Right forelimb (tissue), 1 donor: ENCODE results near the gene ABCF2.

Source experiments
- DNase-seq: peaks from one replicate; pipeline ENCODE4 v3.0.0-alpha.2; 2018

ABCF2 gene

DNA sequence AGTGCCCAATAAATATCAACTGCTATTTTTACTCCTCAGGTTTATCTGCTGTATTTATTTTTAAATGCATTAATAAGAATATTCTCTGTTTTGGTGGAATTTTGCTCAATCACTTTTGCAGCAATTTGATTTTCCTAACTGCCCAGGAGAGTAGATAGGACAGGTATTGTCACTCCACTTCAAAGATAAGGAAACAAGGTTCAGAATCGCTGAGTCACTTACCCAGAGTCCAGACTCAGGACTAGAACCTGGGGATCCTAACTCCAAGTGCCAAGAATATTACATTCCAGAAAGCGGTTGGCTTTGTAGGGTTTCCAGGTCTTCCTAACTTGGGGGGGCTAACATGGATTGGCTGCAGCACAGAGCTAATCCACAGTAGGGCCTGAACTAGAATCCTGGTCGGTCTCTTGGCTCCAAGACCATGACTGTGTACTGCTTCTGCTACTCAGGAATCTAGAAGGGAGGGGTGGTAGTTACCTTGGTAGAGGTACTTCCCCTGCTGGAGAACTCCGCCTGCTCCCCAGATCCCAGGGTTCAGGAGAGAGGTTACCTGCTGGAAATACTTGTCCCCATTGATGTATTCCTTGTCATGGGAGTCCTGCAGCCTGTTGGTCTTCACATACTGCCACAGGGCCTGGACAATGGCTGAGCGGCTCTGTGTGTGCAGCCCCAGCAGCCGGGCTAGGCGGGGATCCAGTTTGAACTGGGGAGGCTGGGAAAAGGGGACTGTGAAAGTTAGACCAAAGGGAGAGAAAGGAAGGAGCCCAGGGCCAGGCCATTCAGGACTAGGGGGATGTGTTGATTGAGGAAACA, 14.1 kb upstream of the ABCF2 start:
- DNase-seq: peak; percentile 21

DNA sequence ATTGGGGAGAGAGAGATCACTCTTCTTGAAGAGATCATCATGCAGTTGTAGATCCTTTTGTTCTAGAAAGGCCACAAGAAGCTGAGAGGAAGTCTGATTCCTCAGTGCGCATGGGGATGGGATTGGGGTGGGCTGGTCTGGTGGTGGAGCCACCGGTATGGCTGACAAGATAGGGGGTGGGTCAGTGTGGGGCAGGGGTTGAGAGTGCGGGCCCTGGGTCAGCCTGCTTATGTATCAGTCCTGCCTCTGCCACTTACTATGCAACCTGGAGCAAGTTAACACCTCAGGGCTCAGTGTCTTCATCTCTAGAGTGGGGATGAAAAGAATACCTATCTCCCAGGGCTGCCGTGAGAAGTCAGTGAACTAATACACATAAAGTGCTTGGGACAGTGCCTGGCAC, 13.5 kb upstream of the ABCF2 start:
- no peak for DNase-seq

DNA sequence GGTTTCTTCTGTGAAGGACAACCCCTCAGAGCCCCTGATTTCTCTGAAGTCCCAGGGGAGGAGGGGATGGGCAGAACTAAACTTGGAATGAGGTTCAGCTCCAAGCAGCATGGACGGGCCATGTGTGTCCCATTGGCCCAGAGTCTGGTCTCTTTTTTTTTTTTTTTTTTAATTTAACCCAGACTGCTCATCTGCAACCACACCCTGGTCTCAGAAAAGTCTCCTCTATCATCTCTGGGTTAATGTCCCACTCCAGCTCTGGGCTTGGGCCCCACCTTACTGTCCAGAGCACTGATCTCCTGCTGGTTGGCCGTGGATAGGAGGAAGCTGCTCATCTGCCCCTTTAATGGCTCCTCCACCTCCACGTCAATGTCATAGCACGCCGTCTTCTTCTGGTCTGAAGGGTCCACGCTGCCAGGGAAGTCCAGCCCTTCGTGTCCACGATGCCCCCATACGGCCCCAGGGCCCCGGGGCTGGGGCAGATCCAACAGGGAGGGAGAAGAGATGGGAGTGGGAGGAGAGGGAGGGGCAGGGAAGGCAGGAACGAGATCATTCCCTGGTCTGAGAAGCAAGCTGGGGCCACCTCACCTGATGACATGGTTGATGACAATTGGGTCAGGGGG, 12.9 kb upstream of the ABCF2 start:
- peak; percentile 41 for DNase-seq

DNA sequence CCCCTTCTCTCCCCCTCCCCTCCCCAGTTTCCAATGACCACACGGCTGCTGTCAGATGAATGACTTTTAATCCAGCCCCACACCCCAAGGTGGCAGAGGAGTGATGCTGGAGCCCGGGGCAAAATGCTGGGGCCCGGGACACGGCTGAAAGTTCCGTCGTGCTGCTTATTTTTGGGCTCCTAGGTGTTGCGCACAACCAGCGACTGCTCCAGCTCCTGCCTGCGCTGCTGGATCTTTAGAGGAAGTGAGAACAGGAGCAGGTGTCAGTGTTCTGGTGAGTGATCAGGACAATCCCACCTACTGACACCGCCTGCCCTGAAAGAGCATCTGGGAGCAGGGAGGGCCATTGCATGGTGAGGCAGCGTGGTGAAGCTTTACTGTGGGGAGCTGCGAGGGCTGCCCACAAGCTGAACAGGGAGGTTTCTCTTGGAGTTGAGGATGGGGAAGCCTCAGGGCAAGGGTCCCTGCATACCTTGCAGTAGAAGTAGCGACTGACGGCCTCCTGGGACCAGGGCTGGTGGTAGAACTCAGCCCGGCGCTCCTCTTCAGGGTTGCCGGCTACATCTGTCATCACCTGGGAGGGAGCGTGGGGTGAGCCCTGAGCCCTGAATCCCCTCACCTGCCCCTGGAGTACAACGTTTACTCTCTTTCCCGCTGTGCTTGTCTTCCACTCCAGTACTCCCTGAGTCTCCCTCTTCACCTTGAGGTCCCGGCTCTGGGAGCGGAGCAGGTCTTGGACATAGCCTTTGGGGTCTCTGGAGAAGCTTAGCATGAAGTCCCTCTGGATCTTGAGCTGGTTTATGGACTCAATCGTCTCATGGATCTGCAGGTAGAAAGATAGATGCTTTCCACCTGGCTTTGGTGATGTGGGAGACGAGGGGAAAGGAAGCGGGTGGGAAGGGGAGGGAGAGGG, 12.2 kb upstream of the ABCF2 start:
- DNase-seq: peak; percentile 33

DNA sequence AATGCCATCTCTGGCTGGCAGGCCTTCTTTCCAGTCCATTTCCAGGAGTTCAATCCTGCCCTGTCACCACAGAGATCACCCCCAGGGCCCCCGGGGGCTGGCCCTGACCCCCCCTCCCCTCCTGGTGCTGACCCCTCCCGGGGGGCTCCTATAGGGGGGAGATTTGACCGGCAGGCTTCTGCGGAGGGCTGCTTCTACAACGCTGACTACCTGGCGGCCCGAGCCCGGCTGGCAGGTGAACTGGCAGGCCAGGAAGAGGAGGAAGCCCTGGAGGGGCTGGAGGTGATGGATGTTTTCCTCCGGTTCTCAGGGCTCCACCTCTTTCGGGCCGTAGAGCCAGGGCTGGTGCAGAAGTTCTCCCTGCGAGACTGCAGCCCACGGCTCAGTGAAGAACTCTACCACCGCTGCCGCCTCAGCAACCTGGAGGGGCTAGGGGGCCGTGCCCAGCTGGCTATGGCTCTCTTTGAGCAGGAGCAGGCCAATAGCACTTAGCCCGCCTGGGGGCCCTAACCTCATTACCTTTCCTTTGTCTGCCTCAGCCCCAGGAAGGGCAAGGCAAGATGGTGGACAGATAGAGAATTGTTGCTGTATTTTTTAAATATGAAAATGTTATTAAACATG, 11.3 kb upstream of the ABCF2 start:
- peak; percentile 32 for DNase-seq

DNA sequence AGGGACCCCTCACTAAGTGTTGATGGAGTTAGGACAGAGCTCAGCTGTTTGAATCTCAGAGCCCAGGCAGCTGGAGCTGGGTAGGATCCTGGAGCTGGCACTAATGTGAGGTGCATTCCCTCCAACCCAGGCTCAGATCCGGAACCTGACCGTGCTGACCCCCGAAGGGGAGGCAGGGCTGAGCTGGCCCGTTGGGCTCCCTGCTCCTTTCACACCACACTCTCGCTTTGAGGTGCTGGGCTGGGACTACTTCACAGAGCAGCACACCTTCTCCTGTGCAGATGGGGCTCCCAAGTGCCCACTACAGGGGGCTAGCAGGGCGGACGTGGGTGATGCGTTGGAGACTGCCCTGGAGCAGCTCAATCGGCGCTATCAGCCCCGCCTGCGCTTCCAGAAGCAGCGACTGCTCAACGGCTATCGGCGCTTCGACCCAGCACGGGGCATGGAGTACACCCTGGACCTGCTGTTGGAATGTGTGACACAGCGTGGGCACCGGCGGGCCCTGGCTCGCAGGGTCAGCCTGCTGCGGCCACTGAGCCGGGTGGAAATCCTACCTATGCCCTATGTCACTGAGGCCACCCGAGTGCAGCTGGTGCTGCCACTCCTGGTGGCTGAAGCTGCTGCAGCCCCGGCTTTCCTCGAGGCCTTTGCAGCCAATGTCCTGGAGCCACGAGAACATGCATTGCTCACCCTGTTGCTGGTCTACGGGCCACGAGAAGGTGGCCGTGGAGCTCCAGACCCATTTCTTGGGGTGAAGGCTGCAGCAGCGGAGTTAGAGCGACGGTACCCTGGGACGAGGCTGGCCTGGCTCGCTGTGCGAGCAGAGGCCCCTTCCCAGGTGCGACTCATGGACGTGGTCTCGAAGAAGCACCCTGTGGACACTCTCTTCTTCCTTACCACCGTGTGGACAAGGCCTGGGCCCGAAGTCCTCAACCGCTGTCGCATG, 10.5 kb upstream of the ABCF2 start:
- no peak for DNase-seq

DNA sequence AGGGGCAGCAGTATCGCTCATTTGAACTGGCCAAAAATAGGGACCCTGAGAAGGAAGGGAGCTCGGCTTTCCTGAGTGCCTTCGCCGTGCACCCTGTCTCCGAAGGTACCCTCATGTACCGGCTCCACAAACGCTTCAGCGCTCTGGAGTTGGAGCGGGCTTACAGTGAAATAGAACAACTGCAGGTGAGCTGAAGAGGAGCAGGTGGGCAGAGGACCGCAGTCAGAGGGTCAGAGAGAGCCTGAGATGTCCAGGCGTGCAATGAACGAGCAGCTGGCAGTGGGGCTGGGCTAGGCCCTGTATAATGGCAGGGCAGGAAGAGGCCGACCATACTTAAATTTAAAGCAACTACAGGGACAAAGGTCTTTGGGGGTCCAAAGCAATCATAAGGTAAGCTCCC, 9.4 kb upstream of the ABCF2 start:
- peak; percentile 36 for DNase-seq

DNA sequence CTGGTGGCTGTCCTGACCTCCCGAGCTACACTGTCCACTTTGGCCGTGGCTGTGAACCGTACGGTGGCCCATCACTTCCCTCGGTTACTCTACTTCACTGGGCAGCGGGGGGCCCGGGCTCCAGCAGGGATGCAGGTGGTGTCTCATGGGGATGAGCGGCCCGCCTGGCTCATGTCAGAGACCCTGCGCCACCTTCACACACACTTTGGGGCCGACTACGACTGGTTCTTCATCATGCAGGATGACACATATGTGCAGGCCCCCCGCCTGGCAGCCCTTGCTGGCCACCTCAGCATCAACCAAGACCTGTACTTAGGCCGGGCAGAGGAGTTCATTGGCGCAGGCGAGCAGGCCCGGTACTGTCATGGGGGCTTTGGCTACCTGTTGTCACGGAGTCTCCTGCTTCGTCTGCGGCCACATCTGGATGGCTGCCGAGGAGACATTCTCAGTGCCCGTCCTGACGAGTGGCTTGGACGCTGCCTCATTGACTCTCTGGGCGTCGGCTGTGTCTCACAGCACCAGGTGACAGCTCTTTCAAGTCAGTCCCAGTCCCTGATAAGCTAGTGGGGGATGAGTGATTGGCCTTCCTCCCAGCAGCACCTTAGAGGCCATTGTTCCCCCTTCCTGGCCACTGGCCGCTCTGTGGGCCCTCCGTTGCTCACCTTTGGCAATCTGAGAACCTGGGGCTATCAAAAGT, 8.2 kb upstream of the ABCF2 start:
- peak; percentile 42 for DNase-seq

DNA sequence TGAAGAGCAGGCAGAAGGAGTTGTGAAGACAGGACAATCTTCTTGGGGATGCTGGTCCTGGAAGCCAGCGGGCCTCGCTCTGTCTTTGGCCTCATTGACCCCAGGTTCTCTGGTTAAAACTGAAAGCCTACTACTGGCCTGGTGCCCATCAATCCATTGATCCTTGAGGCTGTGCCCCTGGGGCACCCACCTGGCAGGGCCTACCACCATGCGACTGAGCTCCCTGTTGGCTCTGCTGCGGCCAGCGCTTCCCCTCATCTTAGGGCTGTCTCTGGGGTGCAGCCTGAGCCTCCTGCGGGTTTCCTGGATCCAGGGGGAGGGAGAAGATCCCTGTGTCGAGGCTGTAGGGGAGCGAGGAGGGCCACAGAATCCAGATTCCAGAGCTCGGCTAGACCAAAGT, 6.8 kb upstream of the ABCF2 start:
- peak; percentile 40 for DNase-seq

DNA sequence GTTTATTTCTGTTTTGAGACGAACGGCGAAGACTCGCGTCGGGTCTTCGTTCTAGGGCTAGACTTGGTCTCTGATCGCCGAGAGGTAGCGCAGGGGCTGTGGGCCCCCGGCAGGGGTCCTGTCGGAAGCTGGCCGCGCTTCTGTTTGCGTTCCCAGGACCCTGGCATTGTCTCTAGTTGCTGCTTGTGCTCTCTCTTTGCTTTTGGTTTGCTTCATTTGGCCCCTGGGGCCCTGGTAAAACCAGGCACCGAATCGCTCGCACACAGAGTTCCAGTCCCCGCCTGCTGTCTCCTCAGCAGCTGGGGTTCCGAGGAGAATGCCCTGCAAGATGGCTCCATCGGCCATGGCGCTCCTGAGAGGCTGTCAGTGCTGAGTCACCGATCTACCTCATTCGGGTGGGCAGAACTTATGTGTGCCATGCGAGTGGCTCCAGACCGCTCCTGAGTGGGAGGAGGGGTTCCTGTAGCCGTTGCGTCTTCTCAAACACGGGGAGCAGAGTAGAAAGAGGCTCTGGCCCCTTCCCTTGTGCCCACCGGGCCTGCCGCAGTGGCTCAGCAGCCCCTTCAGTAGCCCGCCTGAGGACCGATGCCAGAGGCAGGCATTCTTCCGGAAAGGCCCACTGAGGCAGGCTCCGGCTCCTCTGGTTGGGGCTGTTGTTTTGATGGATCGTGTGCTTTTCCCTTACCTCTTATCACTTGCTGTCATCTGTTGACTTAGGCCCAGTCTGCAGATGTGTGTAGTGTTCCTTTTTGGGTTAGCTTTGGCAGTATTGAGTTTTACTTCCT, 6.1 kb upstream of the ABCF2 start:
- DNase-seq: peak; percentile 46

DNA sequence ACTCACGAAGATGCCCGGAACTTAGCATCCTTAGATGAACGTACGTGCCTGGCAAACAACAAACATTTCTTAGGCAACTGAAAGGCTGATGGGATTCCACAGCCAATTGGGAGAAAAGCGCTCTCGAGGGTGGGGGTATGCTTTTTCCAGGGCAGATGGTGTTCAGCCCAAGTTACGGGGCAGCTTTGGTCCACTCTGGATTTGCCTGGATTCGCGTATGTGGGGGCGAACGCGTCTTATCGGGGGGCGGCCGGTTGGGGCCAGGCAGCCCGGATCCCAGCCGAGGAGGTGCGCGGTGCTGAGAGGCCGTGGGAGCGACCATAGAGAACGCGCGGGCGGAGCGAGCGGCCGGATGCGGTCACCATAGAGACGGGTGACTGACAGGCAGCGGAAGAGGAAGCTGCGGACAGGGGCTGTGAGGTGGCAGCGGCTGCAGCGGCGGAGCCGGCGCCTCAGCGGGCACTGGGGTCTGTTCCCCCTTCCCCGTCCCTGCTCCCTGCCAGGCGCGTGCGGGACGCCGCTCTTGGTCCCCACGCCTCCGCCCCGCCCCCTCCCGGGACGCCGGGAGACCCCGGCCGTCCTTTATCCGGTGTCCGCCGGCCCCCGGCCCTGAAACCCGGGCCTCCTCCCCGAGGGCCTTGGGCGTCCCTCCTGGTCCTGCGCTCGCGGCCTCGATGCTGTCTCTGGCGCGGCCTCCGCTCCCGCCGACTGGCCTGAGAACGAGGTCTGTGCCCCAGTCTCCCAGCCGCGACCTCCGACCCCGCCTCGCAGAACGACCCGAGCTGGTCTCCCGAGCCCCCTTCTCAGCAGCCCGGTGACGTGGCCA, 5.3 kb upstream of the ABCF2 start, which contains the start of gene CHPF2:
Gene CHPF2, plus strand, starts transcription at position 393 of the 826 bp plus-strand sequence. CDS start 1,529 bp downstream, outside the sequence.
- DNase-seq: peak; percentile 93

DNA sequence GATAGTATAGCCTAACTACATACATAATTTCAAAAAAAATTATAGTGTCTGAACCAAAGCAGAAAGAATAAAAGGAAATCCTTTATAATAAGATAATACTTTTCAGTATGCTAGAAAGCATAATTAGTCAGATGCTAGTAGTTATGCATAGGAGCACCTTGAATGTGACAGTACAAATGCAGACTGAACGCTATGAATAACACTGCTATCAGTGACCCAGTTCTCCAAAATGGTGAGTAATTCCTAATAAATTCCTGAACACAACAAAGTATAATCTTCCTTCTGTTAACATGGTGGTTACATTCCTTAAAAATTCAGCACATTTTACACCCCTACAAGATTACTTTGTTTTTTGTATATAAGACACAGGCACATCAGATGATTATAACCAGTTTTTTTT, 4.1 kb upstream of the ABCF2 start:
- no peak for DNase-seq

DNA sequence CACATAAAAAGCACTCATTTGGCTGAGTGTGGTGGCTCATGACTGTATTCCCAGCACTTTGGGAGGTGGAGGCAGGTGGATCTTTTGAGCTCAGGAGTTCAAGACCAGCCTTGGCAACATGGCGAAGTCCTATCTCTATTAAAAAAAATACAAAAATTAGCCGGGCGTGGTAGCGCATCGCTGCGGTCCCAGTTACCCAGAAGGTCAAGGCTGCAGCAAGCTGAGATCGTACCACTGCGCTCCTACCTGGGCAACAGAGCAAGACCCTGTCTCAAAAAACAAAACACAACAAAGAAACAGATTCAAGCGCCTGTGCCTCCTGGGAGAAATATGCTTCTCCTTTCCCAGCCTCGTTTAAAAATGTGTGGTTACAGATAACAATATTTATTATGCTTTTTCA, 2.2 kb upstream of the ABCF2 start:
- no peak for DNase-seq

DNA sequence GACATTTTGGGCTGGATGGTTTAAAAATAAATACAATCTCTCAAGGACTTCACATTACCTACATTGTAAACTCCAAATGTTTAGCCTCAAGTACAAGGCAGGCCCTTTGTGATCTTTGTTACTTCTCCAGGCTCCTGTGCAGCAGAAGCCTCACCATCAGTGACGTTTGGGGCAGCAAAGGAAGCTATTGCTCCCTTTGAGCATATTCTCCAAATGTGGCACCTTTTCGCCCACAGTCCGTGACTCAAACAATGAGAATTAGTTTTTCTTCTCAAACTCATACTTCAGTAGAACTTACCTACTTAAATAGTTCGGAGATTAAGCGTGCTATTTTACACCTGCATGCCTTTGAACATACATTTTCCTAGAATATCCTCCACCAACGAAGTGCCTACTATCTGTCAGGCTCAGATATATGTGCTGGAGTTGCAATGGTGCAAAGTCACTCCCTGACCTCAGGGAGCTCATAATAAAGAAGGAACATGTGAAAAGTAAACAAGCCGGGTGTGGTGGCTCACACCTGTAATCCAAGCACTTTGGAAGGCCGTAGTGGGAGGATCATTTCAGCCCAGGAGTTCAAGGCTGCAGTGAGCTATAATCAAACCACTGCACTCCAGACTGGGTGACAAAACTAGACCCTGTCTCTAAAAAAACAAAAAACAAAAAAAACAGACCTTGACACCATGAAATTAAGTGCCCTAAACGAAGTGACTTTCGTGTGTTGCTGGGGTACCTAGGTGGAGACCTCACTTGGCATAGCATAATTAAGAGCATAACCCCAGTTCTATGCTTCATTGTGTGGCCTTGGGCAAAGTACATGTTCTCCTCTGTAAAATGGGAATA, 1.2 kb upstream of the ABCF2 start:
- DNase-seq: no peak

DNA sequence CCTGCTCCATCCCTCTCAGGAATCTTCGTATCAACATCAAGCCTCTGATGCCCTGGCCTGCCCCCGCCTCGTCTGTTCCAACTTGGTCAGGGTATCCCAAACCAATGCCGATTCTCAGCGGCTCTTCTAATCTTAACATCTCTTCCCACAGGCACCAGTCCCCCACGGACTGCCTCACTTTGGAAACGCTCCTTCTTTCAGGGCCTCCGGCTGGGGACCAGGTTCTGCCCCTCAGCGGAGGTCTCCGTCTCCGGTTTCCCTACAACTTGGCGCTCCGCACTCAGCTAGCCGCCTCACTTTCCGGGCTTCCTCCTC, 488 bp downstream of the ABCF2 start:
- DNase-seq: no peak

DNA sequence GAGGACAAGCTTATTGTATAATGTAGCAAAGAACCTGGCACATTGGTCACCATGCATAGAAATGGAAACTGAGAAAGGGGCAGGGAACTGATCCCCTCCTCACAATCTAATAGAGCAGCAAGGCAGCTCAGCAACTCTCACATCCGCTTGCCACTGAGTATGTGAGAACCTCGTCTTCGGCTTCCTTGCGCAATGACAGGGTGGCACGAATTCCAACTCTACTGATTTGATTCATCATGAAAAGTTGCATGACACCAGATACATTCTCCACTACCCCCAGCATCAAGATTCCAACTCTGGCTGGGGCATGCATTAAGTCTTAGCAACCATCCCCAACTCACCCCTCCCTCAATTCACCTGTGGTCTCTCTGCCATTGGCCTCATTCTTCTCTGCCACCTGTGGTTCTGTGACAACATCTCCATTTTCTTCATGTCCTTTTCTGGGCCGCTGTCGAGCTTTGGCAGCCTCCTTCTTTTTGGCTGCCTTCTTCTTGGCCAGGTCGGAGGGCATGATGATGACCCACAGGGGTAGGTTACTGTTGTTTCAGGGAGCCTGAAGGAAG, 976 bp downstream of the ABCF2 start:
- no peak for DNase-seq

DNA sequence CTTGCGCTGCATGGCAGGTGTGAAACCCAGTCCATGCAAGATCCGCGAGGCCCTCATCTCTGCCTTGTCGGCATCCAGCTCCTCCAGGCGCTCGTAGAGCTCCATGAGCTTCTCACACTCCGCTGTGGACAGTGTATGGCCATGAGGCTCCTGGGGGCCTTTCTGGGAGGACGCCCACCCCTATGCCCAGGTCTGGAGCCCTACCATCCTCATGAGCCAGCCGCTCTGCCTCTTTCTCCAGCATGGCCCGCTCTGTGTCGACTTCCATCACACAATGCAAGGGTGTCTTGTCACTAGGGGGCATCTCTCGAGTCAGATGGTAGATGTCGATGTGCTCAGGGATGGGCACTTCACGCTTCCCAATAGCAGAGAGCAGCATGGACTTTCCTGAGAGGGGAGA, 3.3 kb downstream of the ABCF2 start:
- DNase-seq: no peak

DNA sequence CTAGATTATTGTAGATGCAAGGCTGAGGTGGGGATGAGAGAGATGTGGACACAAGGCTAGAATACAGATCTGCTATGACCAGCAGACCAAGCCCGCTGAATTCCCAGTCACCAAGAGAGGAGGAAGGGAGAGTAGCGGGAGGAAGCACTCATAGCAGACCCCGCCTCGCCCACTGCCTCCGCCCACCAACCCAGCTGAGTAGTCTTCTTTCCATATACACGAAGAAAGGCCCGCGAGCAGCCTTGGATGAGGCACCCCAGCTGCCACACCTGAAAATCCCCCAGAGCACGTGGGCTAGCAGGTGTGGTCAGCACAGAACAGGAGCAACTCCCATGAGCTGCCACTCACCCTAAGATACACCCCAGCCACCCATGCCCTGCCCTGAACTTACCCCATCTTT, 8.8 kb downstream of the ABCF2 start:
- no peak for DNase-seq
